GM12801 (cell line): ENCODE results near the gene PRAC2.

Experiments used
- TF ChIP-seq, protein P1 (sequence below): IDR thresholded peaks from one replicate; pipeline ENCODE4 v1.5.1; 2011; ENCODE audit warnings: control low read depth; ENCODE audit not compliant: insufficient read length; ENCODE audit errors: extremely low read depth

The PRAC2 gene

DNA sequence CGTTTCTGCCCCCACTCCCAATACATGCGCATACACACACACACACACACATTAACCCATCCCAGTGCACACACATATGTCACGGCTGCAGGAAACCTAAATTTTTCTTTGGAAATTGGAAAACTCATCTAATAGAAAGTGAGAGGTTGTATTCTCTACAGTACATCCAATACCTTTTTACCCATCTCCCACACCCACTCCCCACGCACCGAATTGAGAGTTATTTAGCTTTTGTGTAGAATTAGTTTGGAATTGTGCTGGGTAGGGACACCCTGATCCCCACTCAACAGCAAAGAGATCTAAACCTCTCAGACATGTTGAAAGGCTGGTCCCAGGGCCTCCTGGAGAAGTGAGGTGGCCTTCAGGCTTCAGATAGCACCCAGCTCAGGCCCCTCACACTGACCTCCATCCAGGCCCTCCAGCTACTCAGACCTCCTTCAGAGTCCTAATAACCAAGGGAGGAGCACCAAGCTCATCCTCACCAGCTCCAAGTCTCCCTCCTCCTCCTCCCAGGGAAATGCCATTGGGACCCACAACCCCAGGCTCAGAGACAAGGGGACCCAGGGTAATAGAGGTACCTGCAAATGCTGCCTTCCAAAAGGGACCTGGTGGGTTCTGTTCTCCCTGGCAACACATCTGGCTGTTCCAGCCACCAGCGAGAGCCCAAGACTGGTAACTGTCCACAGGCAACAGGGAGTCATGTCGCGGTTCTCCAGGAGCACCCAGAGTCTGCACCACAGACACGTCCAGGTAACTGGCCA, 4.6 kb downstream of the PRAC2 start:
- TF ChIP-seq, protein P1, sequence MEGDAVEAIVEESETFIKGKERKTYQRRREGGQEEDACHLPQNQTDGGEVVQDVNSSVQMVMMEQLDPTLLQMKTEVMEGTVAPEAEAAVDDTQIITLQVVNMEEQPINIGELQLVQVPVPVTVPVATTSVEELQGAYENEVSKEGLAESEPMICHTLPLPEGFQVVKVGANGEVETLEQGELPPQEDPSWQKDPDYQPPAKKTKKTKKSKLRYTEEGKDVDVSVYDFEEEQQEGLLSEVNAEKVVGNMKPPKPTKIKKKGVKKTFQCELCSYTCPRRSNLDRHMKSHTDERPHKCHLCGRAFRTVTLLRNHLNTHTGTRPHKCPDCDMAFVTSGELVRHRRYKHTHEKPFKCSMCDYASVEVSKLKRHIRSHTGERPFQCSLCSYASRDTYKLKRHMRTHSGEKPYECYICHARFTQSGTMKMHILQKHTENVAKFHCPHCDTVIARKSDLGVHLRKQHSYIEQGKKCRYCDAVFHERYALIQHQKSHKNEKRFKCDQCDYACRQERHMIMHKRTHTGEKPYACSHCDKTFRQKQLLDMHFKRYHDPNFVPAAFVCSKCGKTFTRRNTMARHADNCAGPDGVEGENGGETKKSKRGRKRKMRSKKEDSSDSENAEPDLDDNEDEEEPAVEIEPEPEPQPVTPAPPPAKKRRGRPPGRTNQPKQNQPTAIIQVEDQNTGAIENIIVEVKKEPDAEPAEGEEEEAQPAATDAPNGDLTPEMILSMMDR = no peak

DNA sequence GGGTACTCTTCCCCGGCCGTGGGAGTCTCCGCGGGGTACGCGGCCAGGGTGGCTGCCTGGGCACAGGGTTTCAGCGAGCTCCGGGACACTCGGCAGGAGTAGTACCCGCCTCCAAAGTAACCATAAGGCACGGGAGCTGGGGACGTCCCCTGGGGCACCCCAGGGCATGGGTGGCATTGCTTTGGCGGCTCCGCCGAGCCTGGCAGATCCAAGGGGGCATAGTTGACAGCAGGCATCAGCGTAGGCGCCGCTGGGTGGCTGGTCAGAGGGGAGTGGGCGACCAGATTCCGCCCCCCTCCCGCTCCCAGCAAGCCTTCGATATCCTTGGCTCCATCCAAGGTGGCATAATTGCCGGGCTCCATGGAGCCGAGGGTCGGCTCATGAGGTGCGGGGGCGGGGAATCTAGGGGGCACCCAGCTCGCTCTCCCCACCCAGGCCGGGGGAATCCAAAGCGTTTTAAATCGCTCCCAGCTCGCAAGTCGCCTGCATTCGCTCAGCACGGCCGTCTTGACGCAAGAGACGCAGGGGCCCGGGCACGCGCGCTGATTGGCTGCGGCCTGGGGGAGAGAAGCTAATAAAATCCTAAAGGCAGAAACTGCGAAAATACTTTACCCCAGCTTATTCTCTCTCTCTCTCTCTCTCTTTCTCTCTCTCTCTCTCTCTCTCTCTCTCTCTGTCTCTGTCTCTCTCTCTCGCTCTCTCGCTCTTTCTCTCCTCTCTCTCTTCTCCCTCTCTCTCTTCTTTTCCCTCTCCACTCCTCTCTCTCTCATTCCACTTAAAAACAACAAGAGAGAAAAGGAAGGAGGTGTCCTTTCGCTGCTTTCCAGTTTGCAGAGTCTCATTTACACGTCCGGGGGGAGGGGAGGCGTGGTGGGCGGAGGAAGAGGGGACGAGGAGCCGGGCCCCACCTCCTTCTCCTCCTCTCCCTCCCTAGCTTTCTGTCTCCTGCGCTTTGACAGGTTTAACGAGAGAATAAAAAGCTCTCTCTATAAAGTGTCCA, 5.5 kb downstream of the PRAC2 start, which contains the start of gene HOXB13:
Gene HOXB13 (minus strand): TSS at position 519 of the 1,000 bp plus-strand sequence. CDS start 157 bp downstream, at position 362.
- TF ChIP-seq, protein P1 = no peak

DNA sequence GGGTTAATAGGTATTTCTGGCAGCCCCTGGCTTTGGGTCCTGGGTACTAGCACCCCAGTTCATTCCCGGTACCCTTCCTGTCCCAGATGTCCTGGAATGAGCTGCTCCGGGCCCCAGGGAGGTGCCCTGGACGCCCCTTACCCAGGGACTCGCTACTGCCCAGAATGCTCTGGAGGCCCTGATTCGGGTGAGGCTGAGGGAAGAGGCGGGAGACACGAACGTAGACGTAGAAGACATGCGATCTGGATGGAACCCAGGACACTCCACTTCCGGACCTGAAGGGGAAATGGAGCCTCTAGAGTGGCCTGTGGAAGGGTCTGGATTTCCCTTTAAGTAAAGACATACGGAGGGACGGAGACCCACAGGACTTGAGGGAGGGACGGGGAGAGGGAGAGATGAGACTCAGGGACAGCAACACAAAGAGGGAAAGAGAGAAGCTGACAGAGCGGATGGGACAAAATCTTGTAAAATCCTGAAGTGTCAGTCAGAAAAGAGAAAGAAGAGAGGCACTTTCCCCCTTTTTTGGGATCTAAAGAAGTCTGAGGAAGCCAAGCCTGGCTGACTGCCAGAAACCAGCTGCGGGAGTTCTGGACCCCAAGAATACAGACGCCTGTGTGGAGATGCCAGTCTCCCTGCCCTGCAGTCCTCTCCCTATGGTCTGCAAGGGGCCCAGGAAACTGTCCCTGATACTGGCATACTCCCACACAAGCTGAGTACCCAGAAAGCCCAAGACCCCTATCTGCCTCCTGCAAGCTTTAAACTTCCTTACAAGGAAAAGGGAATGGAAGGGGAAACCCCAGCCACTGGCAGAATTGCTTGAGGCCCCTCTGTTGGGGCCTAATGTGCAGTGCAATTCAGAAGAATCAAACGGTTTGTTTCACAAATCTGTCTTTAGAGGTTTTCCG, 6.6 kb downstream of the PRAC2 start:
- TF ChIP-seq, protein P1 = no peak

DNA sequence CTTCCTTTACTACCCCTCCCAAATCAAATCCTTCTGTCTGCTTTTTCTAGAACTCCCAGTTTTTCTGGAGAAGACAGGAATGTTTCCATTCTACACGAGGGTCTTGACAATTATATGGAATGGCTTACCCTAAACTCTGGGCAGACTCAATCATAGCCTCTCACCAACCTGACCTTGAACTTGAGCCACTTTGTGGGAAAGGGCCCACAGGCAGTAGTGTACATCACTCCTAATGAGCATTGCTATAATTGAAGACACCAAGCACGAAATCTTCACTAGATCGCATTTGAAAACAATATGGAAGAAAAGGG, 7.2 kb downstream of the PRAC2 start:
- TF ChIP-seq, protein P1 = no peak

- TF ChIP-seq, protein P1 = no peak
These were observed 8.4 kb downstream of the PRAC2 start for GRCh38 chr17:48731355-48731754.

- TF ChIP-seq, protein P1 = no peak
These were observed 10.0 kb downstream of the PRAC2 start for GRCh38 chr17:48732688-48733629.
